Activated CD8-positive, alpha-beta T cell treated with anti-CD3 and anti-CD28 coated beads for 36 hours (primary cell): ENCODE results near the gene PPP1CA. TPM values are rescaled to one million over a fixed set of nuclear protein-coding genes. Genes with fewer than 3 reads are reported as not detected.
"Not testable (repeated sequence)": the region's sequence is repeated elsewhere in the genome, so short reads cannot be mapped to it uniquely, and the experiment has no call there.

ENCODE experiments used
- ATAC-seq: fragments of 200-7000 bp; cut with Tn5 transposase; one replicate; pipeline ENCODE4 v1.10.0; 2021; ENCODE audit warnings: mild to moderate bottlenecking, moderate library complexity
- CTCF ChIA-PET: fragments of 350-600 bp; sonication (Branson Sonifier 250); formaldehyde crosslinking; loops from one replicate; lab custom pipeline; 2021; ENCODE audit warnings: antibody characterized with exemption; lab: Charles Lee
- POLR2A ChIA-PET: fragments of 350-600 bp; sonication (Branson Sonifier 250); formaldehyde crosslinking; loops from one replicate; lab custom pipeline; 2021; ENCODE audit warnings: antibody characterized with exemption; lab: Charles Lee
- DNase-seq: peaks from one replicate; pipeline ENCODE4 v3.0.0-alpha.2; 2020
- H3K27ac Mint-ChIP-seq: one replicate; pipeline ENCODE4 v1.8.0; 2021; ENCODE audit warnings: mild to moderate bottlenecking, mixed read lengths
- H3K27me3 Mint-ChIP-seq: one replicate; pipeline ENCODE4 v1.8.0; 2021; ENCODE audit warnings: mixed read lengths
- H3K36me3 Mint-ChIP-seq: one replicate; pipeline ENCODE4 v1.8.0; 2021; ENCODE audit warnings: low read depth, mixed read lengths
- H3K4me1 Mint-ChIP-seq: one replicate; pipeline ENCODE4 v1.8.0; 2021; ENCODE audit warnings: low read depth, mixed read lengths
- H3K4me3 Mint-ChIP-seq: one replicate; pipeline ENCODE4 v1.8.0; 2021; ENCODE audit warnings: mild to moderate bottlenecking, moderate library complexity, mixed read lengths
- H3K9me3 Mint-ChIP-seq: one replicate; pipeline ENCODE4 v1.8.0; 2021; ENCODE audit warnings: mixed read lengths
- intact Hi-C: fragments of 100-400 bp; cut with micrococcal nuclease; formaldehyde crosslinking; loops from one replicate; pipeline ENCODE4 v1.10.0; 2022
- total RNA-seq, 2 experiments: library from RNA; stranded (reverse); gene quantifications; one replicate each; pipeline ENCODE4 v1.2.3, GENCODE V29; 2021
- TF ChIP-seq, protein P1 (sequence below): fragments of 200-600 bp; IDR thresholded peaks from one replicate; pipeline ENCODE4 v1.8.0; 2022; ENCODE audit warnings: antibody characterized with exemption, mild to moderate bottlenecking

Gene PPP1CA
- total RNA-seq, 2 experiments from 2014 or later, result 249 to 258 TPM

DNA sequence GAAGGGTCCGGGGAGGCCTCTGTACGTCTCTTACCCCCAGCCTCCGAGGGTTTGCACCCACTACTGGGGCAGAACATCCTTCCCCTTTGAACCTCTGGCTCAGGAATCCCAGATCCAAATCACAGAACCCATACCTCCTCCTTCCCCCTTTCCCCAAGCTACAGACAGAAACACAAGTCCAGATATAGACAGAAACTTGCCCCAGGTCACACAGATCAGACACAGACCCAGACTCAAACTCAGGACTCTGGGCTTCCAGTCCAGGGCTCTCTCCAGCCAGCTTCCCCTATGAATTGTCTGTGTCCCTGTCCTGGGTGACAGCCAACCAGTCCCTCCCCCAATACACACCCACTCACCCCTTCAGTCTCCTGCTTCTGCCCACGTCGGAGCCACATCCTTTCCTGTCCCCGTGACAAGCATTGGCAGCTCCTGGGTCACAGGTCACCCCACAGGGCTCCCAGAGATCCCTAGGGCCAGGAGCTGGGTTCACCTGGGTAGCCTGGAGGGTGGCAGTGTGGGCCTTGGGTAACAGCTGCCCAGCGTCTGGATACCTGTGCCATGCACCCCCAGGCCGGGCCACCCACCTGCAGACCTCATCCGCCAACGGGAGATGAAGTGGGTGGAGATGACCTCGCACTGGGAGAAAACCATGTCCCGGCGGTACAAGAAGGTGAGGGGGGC, 3.0 kb upstream of the PPP1CA start:
- no peaks in the 10 kb centered on the region for H3K27me3 Mint-ChIP-seq
- peaks cover 41% of the 10 kb centered on the region for H3K4me1 Mint-ChIP-seq
- ChIA-PET POLR2A (interaction anchor here (0.7 to 6.6 kb wide), 12 partner anchors 8 to 164 kb away, joined by 3 to 130 read pairs (median 4); partner anchors contain the start of gene PTPRCAP), CTCF (interaction anchor here (0.8 to 3.5 kb wide), 11 partner anchors 8 to 117 kb away, joined by 3 to 18 read pairs (median 5); partner anchors contain the start of genes RAD9A and TMEM134)
- no peaks in the 10 kb centered on the region for H3K9me3 Mint-ChIP-seq
- peak overlapping the region; percentile 87 for H3K4me3 Mint-ChIP-seq
- peaks cover 56% of the 10 kb centered on the region for H3K36me3 Mint-ChIP-seq
- DNase-seq (peak; percentile 78), ATAC-seq (no peak)
- TF ChIP-seq, protein P1, sequence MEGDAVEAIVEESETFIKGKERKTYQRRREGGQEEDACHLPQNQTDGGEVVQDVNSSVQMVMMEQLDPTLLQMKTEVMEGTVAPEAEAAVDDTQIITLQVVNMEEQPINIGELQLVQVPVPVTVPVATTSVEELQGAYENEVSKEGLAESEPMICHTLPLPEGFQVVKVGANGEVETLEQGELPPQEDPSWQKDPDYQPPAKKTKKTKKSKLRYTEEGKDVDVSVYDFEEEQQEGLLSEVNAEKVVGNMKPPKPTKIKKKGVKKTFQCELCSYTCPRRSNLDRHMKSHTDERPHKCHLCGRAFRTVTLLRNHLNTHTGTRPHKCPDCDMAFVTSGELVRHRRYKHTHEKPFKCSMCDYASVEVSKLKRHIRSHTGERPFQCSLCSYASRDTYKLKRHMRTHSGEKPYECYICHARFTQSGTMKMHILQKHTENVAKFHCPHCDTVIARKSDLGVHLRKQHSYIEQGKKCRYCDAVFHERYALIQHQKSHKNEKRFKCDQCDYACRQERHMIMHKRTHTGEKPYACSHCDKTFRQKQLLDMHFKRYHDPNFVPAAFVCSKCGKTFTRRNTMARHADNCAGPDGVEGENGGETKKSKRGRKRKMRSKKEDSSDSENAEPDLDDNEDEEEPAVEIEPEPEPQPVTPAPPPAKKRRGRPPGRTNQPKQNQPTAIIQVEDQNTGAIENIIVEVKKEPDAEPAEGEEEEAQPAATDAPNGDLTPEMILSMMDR, result no peak
- intact Hi-C loops, result loop anchor here (10.0 kb wide), 1 partner anchor 80 kb away; the partner anchor contains the start of gene AIP
- H3K27ac Mint-ChIP-seq, result peak overlapping the region; percentile 86

DNA sequence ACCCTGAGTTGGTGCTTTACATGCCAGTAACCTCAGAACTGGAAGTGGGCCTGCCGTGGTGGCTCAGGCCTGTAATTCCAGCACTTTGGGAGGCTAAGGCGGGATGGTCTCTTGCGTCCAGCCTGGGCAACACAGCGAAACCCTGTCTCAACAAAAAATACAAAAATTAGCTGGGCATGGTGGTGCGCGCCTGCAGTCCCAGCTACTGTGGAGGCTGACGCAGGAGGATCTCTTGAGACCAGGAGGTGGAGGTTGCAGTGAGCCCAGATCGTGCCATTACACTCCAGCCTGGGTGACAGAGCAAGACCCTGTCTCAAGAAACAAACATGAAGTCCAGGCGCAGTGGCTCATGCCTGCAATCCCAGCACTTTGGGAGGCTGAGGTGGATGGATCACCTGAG, 1.4 kb upstream of the PPP1CA start:
- Mint-ChIP-seq H3K4me3 (peak overlapping the region; percentile 87), H3K27ac (peak overlapping the region; percentile 86), H3K4me1 (peaks cover 38% of the 10 kb centered on the region), H3K36me3 (peaks cover 59% of the 10 kb centered on the region)
- ATAC-seq, H3K27me3 Mint-ChIP-seq, H3K9me3 Mint-ChIP-seq: not testable (repeated sequence)
- peak; percentile 19 for DNase-seq
- intact Hi-C loops, result loop anchor here (10.0 kb wide), 1 partner anchor 82 kb away; the partner anchor contains the start of gene AIP
- ChIA-PET POLR2A (interaction anchor here (0.6 to 6.6 kb wide), 10 partner anchors 9 to 128 kb away, joined by 3 to 130 read pairs (median 11); partner anchors contain the start of genes PTPRCAP and RAD9A), CTCF (interaction anchor here (0.9 to 3.5 kb wide), 6 partner anchors 10 to 82 kb away, joined by 3 to 21 read pairs (median 6); partner anchors contain the start of gene TMEM134)

DNA sequence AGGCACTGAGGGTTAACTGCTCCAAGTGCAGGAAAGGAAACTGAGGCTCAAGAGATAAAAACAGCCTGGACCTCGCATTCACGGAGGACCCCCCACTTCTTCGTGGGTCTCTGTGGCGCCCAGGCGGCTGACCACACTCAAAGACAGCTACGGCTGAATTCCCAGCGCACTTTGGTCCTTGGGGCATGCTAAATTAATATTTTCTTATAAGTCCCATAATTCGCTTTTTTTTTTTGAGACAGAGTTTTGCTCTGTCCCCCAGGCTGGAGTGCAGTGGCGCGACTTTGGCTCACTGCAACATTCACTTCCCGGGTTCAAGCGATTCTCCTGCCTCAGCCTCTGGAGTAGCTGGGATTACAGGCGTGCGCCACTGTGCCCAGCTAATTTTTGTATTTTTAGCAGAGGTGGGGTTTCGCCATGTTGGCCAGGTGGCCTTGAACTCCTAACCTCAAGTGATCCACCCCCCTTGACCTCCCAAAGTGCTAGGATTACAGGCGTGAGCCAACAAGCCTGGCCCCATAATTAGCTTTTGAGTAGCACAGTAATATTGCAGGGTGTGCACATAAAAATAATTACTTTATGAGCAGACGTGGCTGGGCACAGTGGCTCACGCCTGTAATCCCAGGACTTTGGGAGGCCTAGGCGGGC, 658 bp upstream of the PPP1CA start:
- ChIA-PET CTCF (interaction anchor here (0.7 to 3.5 kb wide), 18 partner anchors 10 to 181 kb away, joined by 3 to 21 read pairs (median 6); partner anchors contain the start of genes GSTP1, PITPNM1, POLD4 and PTPRCAP), POLR2A (interaction anchor here (0.6 to 6.6 kb wide), 17 partner anchors 10 to 162 kb away, joined by 3 to 130 read pairs (median 6); partner anchors contain the start of genes PITPNM1, PTPRCAP, RAD9A and RPS6KB2)
- not testable (repeated sequence) for ATAC-seq, H3K9me3 Mint-ChIP-seq, H3K27me3 Mint-ChIP-seq, DNase-seq
- peak overlapping the region; percentile 87 for H3K4me3 Mint-ChIP-seq
- peak overlapping the region; percentile 86 for H3K27ac Mint-ChIP-seq
- H3K4me1 Mint-ChIP-seq, result peaks cover 39% of the 10 kb centered on the region
- H3K36me3 Mint-ChIP-seq, result peaks cover 58% of the 10 kb centered on the region
- intact Hi-C loops, result loop anchor here (10.0 kb wide), 1 partner anchor 82 kb away; the partner anchor contains the start of gene AIP

DNA sequence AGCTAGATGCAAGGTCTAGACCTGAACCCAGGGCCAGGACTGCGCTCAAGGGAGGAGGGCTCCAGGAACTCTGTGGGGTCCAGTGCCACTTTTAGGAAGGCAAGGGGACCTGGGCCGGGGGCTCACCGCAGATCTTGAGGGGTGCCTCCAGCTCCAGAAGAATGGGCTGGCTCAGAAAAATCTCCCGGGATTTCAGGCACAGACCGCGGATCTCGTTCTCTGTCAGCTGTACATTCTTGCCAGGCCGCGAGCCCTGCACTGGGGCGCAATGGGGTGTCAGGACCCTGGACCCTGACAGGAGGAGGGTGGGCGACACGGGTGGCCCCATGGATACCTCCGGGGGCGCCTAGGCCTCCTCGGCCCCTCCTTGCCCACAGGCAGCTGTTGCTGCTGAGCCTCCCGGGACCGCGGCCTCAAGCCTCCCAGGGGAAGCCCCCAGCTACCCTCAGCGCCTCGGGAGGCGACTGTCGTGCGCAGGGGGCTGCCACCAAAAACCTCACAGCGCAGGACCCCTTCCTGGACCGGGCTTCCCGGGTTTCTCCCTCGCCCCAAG, 640 bp downstream of the PPP1CA start:
- ChIA-PET CTCF (interaction anchor here (0.7 to 3.5 kb wide), 20 partner anchors 9 to 246 kb away, joined by 3 to 21 read pairs (median 6); partner anchors contain the start of genes PITPNM1, POLD4, PTPRCAP and RAD9A), POLR2A (interaction anchor here (0.7 to 7.9 kb wide), 20 partner anchors 7 to 179 kb away, joined by 3 to 130 read pairs (median 5); partner anchors contain the start of genes AIP, PITPNM1, PTPRCAP and RAD9A)
- ATAC-seq (peak; percentile 1), DNase-seq (peak; percentile 45)
- Mint-ChIP-seq H3K4me3 (peak overlapping the region; percentile 86), H3K27me3 (no peaks in the 10 kb centered on the region), H3K4me1 (peaks cover 40% of the 10 kb centered on the region), H3K36me3 (peaks cover 50% of the 10 kb centered on the region), H3K27ac (peak overlapping the region; percentile 84), H3K9me3 (no peaks in the 10 kb centered on the region)
- TF ChIP-seq, protein P1, result no peak
- intact Hi-C loops, result loop anchor here (10.0 kb wide), 1 partner anchor 84 kb away; the partner anchor contains the start of gene AIP

DNA sequence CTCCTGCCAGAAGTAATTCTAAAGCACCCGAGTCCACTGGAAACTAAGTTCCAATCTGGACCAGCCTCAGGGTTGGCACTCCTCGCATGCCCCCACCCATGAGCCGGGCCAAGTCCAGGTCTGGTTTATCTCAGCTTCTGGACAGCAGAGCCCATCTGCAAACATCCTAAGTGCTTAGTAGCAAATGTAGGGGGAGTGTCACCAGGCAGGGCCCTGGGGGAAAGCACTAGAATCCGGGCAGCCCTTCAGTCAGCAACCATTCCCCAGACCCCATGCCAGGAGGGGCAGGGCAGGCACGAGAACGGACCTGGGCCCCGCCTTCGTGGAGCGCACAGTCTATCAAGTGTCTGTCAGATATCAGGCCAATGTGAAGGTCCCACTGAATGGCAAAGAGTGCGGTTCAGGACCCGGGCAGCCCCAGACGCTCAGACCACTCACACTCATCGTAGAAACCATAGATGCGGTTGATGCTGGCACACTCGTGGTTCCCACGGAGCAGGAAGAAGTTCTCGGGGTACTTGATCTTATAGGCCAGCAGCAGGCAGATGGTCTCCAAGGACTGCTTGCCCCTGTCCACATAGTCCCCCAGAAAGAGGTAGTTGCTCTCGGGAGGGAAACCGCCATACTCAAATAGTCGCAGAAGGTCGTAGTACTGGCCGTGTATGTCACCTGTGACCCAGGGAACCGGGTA, 1.3 kb downstream of the PPP1CA start:
- peak overlapping the region; percentile 86 for H3K4me3 Mint-ChIP-seq
- H3K27me3 Mint-ChIP-seq, result no peaks in the 10 kb centered on the region
- H3K4me1 Mint-ChIP-seq, result peaks cover 40% of the 10 kb centered on the region
- peak overlapping the region; percentile 84 for H3K27ac Mint-ChIP-seq
- TF ChIP-seq, protein P1, result no peak
- ATAC-seq (no peak), DNase-seq (peak; percentile 54)
- intact Hi-C loops, result loop anchor here (10.0 kb wide), 1 partner anchor 84 kb away; the partner anchor contains the start of gene AIP
- H3K36me3 Mint-ChIP-seq, result peaks cover 45% of the 10 kb centered on the region
- ChIA-PET POLR2A (interaction anchor here (0.9 to 7.9 kb wide), 17 partner anchors 8 to 160 kb away, joined by 3 to 130 read pairs (median 6); partner anchors contain the start of genes AIP, PTPRCAP, RAD9A and TMEM134), CTCF (interaction anchor here (0.7 to 2.8 kb wide), 10 partner anchors 9 to 247 kb away, joined by 3 to 18 read pairs (median 7); partner anchors contain the start of genes PITPNM1, POLD4, PTPRCAP and RAD9A)
- H3K9me3 Mint-ChIP-seq, result no peaks in the 10 kb centered on the region
